HG03565 (cell line): ENCODE data around the gene MPL.

Experiments
- ATAC-seq: cut with Tn5 transposase; IDR thresholded peaks from one replicate; pipeline ENCODE4 v1.9.1; 2021; ENCODE audit warnings: mild to moderate bottlenecking, moderate library complexity; ENCODE audit not compliant: unreplicated experiment

MPL gene

GRCh38 chr1:43402089-43402865, 64.7 kb downstream of the MPL start:
- ATAC-seq = no peak
